Erythroblast (primary cell): ENCODE measurements around the gene ZBTB24.

Experiments
- GATA1 ChIP-seq: IDR thresholded peaks from 2 replicates; pipeline ENCODE4 v1.6.1; 2011; ENCODE audit warnings: low read depth, mild to moderate bottlenecking, control low read depth, low read length, moderate library complexity
- POLR2A ChIP-seq: IDR thresholded peaks from 2 replicates; pipeline ENCODE4 v1.6.1; 2011; ENCODE audit warnings: mild to moderate bottlenecking, low read length

- TF ChIP-seq POLR2A (no peak), GATA1 (no peak)
These were observed 47.0 kb downstream of the ZBTB24 start for GRCh38 chr6:109436041-109436440.
